OCI-LY1 (cell line): Measurements from ENCODE around the gene CBX6.

Source experiments
- H2AFZ ChIP-seq: fragments of 200-600 bp; sonication (generic), shearing (Covaris generic); 2 replicates; pipeline ENCODE4 v1.6.0; 2014; ENCODE audit warnings: antibody characterized with exemption, mild to moderate bottlenecking, low read length
- H3F3A ChIP-seq: fragments of 200-600 bp; sonication (generic), shearing (Covaris generic); 2 replicates; pipeline ENCODE4 v1.6.0; 2014; ENCODE audit warnings: mild to moderate bottlenecking, antibody characterized with exemption, low read length, moderate library complexity; ENCODE audit not compliant: insufficient read depth
- H3K27ac ChIP-seq: fragments of 200-600 bp; sonication (generic); 2 replicates; pipeline ENCODE4 v1.5.1; 2014; ENCODE audit warnings: low read length, mixed run types, mild to moderate bottlenecking, low read depth; ENCODE audit not compliant: poor library complexity, severe bottlenecking
- H3K27me3 ChIP-seq: fragments of 200-600 bp; sonication (generic); 2 replicates; pipeline ENCODE4 v1.6.0; 2014; ENCODE audit warnings: antibody characterized with exemption, mild to moderate bottlenecking, low read length, moderate library complexity; ENCODE audit not compliant: insufficient read depth
- H3K36me3 ChIP-seq: fragments of 200-600 bp; sonication (generic); 2 replicates; pipeline ENCODE4 v1.6.1; 2014; ENCODE audit warnings: mild to moderate bottlenecking, antibody characterized with exemption, low read length, moderate library complexity, mixed read lengths; ENCODE audit not compliant: insufficient read depth
- H3K4me1 ChIP-seq: fragments of 200-600 bp; sonication (generic); 2 replicates; pipeline ENCODE4 v1.5.1; 2014; ENCODE audit warnings: mild to moderate bottlenecking, low read length, moderate library complexity; ENCODE audit not compliant: insufficient read depth, severe bottlenecking
- H3K4me2 ChIP-seq: fragments of 200-600 bp; sonication (generic), shearing (Covaris generic); 2 replicates; pipeline ENCODE4 v1.6.1; 2014; ENCODE audit warnings: low read length
- H3K4me3 ChIP-seq: fragments of 200-600 bp; sonication (generic); 2 replicates; pipeline ENCODE4 v1.5.1; 2014; ENCODE audit warnings: low read length, low read depth, mild to moderate bottlenecking, mixed read lengths; ENCODE audit not compliant: poor library complexity, severe bottlenecking
- H3K79me2 ChIP-seq: fragments of 200-600 bp; shearing (Covaris generic); 2 replicates; pipeline ENCODE4 v1.6.1; 2016; ENCODE audit warnings: mixed run types, low read length, mixed read lengths; ENCODE audit not compliant: insufficient read depth
- H3K9ac ChIP-seq: fragments of 200-600 bp; sonication (generic), shearing (Covaris generic); 2 replicates; pipeline ENCODE4 v1.6.1; 2014; ENCODE audit warnings: mild to moderate bottlenecking, low read length, mixed read lengths
- H3K9me2 ChIP-seq: fragments of 200-600 bp; sonication (generic), shearing (Covaris generic); 2 replicates; pipeline ENCODE4 v1.6.1; 2014; ENCODE audit warnings: low read depth, mild to moderate bottlenecking, low read length, mixed read lengths
- H3K9me3 ChIP-seq: fragments of 200-600 bp; shearing (Covaris generic); 2 replicates; pipeline ENCODE4 v1.6.1; 2014; ENCODE audit warnings: low read length, mixed read lengths
- H4K20me1 ChIP-seq: fragments of 200-600 bp; sonication (generic), shearing (Covaris generic); 2 replicates; pipeline ENCODE4 v1.6.0; 2016; ENCODE audit warnings: mild to moderate bottlenecking, low read length; ENCODE audit not compliant: insufficient read depth
- CTCF ChIP-seq: fragments of 200-600 bp; sonication (generic), shearing (Covaris generic); IDR thresholded peaks from 2 replicates; pipeline ENCODE4 v1.5.1; 2017; ENCODE audit warnings: mild to moderate bottlenecking, antibody characterized with exemption, low read length, moderate library complexity, mixed read lengths
- EZH2 ChIP-seq: fragments of 200-600 bp; sonication (generic), shearing (Covaris generic); IDR thresholded peaks from 2 replicates; pipeline ENCODE4 v1.8.0; 2017; ENCODE audit warnings: borderline replicate concordance, mixed run types, mild to moderate bottlenecking, antibody characterized with exemption, low read length, moderate library complexity, mixed read lengths

Gene CBX6

GRCh38 chr22:38845004-38845740 lies 26.8 kb downstream of the CBX6 start:
- Histone ChIP-seq H4K20me1 (no peaks in the 10 kb centered on the region), H3K9ac (no peak overlapping the region), H3K79me2 (no peaks in the 10 kb centered on the region), H3K9me2 (no peaks in the 10 kb centered on the region), H3K4me2 (no peak overlapping the region), H3K27ac (no peak overlapping the region), H3K4me1 (no peaks in the 10 kb centered on the region), H3K4me3 (no peak overlapping the region), H3K9me3 (no peaks in the 10 kb centered on the region), H3K36me3 (no peaks in the 10 kb centered on the region), H3K27me3 (peaks cover 7% of the 10 kb centered on the region; the same call in 1 of the 2 replicates), H3F3A (no peaks in the 10 kb centered on the region), H2AFZ (no peak overlapping the region)
- TF ChIP-seq CTCF (no peak), EZH2 (no peak)

GRCh38 chr22:38844315-38845003 lies 27.6 kb downstream of the CBX6 start:
- H4K20me1 ChIP-seq: no peaks in the 10 kb centered on the region
- H3K9me2 ChIP-seq: no peaks in the 10 kb centered on the region
- no peaks in the 10 kb centered on the region for H3K36me3 ChIP-seq
- H3K27ac ChIP-seq: no peak overlapping the region
- peaks cover 5% of the 10 kb centered on the region; the same call in 1 of the 2 replicates for H3K27me3 ChIP-seq
- H3K4me3 ChIP-seq: no peak overlapping the region
- no peaks in the 10 kb centered on the region for H3K4me1 ChIP-seq
- TF ChIP-seq CTCF: no peak
- TF ChIP-seq EZH2: no peak
- H3K4me2 ChIP-seq: no peak overlapping the region
- no peak overlapping the region for H3K9ac ChIP-seq
- H3K9me3 ChIP-seq: no peaks in the 10 kb centered on the region
- no peaks in the 10 kb centered on the region for H3F3A ChIP-seq
- H3K79me2 ChIP-seq: no peaks in the 10 kb centered on the region
- H2AFZ ChIP-seq: no peak overlapping the region

GRCh38 chr22:38843657-38844314 lies 28.2 kb downstream of the CBX6 start, which contains the start of gene NPTXR:
NPTXR (minus strand) TSS chr22:38844028.
- Histone ChIP-seq H3K27me3 (no peaks in the 10 kb centered on the region), H3K4me1 (no peaks in the 10 kb centered on the region), H3K79me2 (no peaks in the 10 kb centered on the region), H3K4me3 (no peak within 1 kb of the TSS), H3K9me3 (no peaks in the 10 kb centered on the region), H3K9me2 (no peaks in the 10 kb centered on the region), H3K9ac (no peak within 1 kb of the TSS), H3K4me2 (no peak within 1 kb of the TSS), H3K27ac (no peak within 1 kb of the TSS), H3K36me3 (no peaks in the 10 kb centered on the region), H2AFZ (no peak within 1 kb of the TSS), H3F3A (no peaks in the 10 kb centered on the region), H4K20me1 (no peaks in the 10 kb centered on the region)
- no peak for TF ChIP-seq EZH2
- no peak for TF ChIP-seq CTCF
